Measurements from ENCODE around the gene LHX6. TPM values are rescaled to one million over a fixed set of nuclear protein-coding genes. Genes with fewer than 3 reads are reported as not detected.

The LHX6 gene
- total RNA-seq, 1 experiment from 2014 or later: 1.5 TPM

- TF ChIP-seq AFF4 (CRISPR knock-in tag; IDR thresholded peaks at IDR 0.05; ENCODE audit: borderline replicate concordance) (no peak), ZNF232 (CRISPR knock-in tag; IDR thresholded peaks at IDR 0.05) (peak; percentile 82; the same call in 1 of the 2 replicates), ZNF263 (CRISPR knock-in tag; IDR thresholded peaks at IDR 0.05; ENCODE audit: low read depth) (no peak), NFATC4 (CRISPR knock-in tag; IDR thresholded peaks at IDR 0.05) (no peak), IRF1 (CRISPR knock-in tag; IDR thresholded peaks at IDR 0.05) (peak; percentile 84; the same call in 1 of the 2 replicates), ZNF425 (CRISPR knock-in tag; conservative IDR thresholded peaks at IDR 0.05) (no peak), NFE2L1 (CRISPR knock-in tag; IDR thresholded peaks at IDR 0.05) (peak; percentile 95), RORB (CRISPR knock-in tag; IDR thresholded peaks at IDR 0.05) (no peak), E2F5 (CRISPR knock-in tag; IDR thresholded peaks at IDR 0.05) (peak; percentile 91), ZNF138 (CRISPR knock-in tag; conservative IDR thresholded peaks at IDR 0.05) (no peak), FOXJ3 (CRISPR knock-in tag; IDR thresholded peaks at IDR 0.05; ENCODE audit: borderline replicate concordance) (no peak), ZBTB21 (CRISPR knock-in tag; IDR thresholded peaks at IDR 0.05; ENCODE audit: borderline replicate concordance) (peak; percentile 61; the same call in 1 of the 2 replicates), JUN (CRISPR knock-in tag; IDR thresholded peaks at IDR 0.05) (peak; percentile 62; the same call in 1 of the 2 replicates), AR (CRISPR knock-in tag; IDR thresholded peaks at IDR 0.05) (no peak), EMX1 (CRISPR knock-in tag; IDR thresholded peaks at IDR 0.05) (no peak), MYBL2 (CRISPR knock-in tag; IDR thresholded peaks at IDR 0.05) (peak; percentile 91), NR3C1 (CRISPR knock-in tag; conservative IDR thresholded peaks at IDR 0.05; ENCODE audit: low read depth) (no peak), TCF7 (CRISPR knock-in tag; IDR thresholded peaks at IDR 0.05; ENCODE audit: low read depth) (0 out of 2 replicates have a peak, but pooled peaks have one; percentile 61), CTCF (IDR thresholded peaks at IDR 0.05) (no peak), IRF2 (CRISPR knock-in tag; IDR thresholded peaks at IDR 0.05; ENCODE audit: borderline replicate concordance, low read depth) (no peak), TP53 (CRISPR knock-in tag; IDR thresholded peaks at IDR 0.05) (peak; percentile 92), SP1 (CRISPR knock-in tag; conservative IDR thresholded peaks at IDR 0.05) (peak; percentile 69), PRDM15 (CRISPR knock-in tag; IDR thresholded peaks at IDR 0.05) (no peak; the same call in 1 of the 2 replicates)
These were observed 15.0 kb downstream of the LHX6 start (continued) for GRCh38 chr9:122213589-122214413.

Measured in WTC11 (cell line).